Right kidney (tissue), 1 donor: ENCODE data around the gene LHX4.

Source experiments
- DNase-seq: peaks from one replicate; pipeline ENCODE4 v3.0.0-alpha.2; 2016

The LHX4 gene

GRCh38 chr1:180257486-180257885 is 27.4 kb downstream of the LHX4 start:
- no peak for DNase-seq

DNA sequence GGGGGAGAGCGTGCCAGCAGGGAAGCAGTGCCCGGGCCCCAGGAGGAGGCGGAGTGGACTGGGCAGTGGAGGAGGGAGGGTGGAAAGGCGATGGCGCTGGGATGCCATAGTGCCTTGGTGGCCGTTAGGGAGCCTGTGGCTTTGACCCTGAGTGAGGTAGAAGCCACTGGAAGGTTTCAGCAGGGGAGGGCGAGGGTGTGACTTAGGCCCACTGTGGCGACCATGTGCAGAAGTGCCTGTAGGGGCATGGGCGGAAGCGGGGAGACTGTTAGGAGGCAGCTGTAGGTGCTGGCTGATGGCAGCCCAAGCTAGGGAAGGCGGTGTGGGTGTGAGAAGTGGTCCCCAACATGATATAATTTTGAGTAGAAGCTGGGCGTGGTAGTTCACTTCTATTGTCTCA is 28.2 kb downstream of the LHX4 start:
- no peak for DNase-seq

- DNase-seq: no peak
These were observed 28.9 kb downstream of the LHX4 start for GRCh38 chr1:180258935-180259334.

GRCh38 chr1:180259431-180260338 is 29.6 kb downstream of the LHX4 start:
- no peak for DNase-seq

DNA sequence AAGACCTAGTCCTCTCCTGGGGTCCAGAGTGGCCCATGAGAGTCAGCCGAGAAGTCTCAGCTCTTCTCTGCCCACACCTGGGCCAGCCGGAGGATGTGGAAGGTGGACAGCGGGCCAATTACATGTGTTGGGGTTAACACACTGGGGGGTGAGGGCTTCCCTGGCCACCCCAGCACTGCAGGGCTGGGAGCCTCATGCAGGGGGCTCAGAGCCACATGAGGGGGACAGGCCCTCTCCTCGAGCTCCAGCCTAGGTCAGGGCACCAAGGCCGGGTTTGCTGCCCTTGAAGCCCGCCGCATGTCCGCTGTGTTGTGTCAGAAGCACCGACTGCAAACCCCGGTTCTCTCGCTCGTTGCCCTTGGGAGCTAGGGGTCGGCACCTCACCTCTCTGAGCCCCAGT is 30.5 kb downstream of the LHX4 start:
- DNase-seq: no peak

- DNase-seq: no peak
These were observed 31.0 kb downstream of the LHX4 start for GRCh38 chr1:180261030-180261429.

GRCh38 chr1:180261524-180262155 is 31.6 kb downstream of the LHX4 start:
- no peak for DNase-seq

GRCh38 chr1:180262628-180263488 is 32.8 kb downstream of the LHX4 start:
- no peak for DNase-seq

DNA sequence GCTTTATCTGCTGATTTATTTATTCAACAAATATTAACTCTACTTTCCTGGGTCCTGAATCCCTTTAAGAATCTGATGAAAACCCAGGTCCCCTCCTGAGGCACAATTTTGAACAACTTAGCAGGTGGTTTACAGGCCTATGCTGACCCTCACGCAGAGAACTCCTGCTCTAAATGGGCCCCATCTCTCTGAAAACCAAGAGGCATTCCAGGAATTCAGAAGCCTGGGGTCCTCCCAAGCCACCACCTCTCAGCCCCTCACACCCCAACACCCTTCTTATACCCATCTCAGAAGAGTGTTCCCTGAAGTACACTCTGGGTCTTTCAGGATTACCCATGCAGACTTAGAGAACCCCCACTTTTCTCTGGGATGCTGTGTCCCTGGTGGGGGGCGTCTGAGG is 34.5 kb downstream of the LHX4 start:
- no peak for DNase-seq

DNA sequence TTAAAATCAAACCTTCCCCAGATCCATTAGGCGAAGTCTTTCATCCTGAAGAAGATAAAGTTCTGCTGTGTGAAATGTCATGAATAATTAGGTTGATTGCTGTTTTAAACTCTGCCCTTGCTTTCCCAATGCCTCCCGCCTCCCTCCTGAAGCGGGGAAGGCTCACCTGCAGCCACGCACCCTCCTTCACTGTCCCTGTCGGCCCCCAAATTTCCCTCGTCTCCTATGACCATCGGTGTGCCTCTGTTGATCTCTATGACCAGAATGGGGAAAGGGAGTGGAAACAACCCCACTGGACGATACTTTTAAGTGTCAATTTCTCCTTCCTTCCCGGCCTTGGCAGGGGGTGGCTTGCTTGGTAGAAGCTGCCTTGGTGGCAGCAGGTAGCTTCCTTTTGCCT is 35.1 kb downstream of the LHX4 start:
- no peak for DNase-seq

DNA sequence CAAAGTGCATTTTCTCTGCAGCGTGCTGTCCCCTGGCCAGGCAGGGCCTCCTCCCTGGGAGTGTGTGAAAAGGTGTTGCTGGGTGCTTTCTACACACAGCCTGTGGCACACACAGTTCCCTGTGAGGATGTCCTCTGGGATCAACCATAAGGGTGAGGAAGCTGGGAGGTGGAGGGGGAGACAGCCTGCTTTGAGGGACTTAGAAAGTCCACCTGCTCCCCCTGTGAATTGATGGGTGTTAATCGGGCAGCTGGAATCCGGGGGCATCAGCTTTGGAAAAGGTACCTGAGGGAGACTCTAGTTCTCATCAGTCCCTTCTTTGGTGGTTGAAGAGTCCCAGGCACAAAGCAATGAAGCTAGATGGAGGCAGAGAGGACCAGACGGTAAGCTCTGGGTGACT is 35.8 kb downstream of the LHX4 start:
- no peak for DNase-seq

DNA sequence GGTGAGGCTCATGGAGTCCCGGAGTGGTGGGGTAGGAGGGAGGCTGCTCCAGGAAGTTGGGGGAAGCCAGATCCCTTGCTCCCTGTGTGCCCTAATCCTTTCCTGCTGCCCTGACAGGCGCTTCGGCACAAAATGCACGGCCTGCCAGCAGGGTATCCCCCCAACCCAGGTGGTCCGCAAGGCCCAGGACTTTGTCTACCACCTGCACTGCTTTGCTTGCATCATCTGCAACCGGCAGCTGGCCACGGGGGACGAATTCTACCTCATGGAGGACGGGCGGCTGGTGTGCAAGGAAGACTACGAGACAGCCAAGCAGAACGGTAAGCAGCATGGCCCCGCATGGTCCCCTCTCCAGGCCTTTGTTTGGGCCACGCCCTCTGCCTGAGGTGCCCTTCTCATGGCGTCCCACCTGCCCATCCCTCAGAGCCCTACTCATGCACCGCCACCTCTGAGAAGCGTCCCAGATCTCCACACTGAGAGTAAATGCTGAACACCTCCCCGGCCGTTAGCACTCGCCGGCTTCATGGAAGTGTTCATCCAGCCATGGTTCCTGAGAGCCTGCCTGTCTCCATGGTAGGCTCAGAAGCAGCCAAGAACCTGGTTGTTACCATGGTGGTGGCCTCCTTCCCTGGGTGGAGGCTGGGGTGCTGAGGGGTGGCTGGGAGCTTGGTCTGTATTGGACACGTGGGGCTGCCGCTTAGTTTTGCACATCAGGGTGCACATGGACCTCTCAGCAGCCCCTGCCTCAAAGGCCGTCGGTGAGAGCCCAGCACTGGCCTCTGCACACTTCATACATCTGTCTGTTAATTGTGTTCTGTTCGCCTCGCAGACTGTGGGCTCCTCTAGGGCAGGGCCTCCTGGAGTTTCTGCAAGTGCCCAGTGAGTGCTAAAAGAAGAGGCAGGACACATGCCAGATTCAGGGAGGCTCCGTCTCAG is 36.5 kb downstream of the LHX4 start:
- DNase-seq: no peak

- DNase-seq: no peak
These were observed 37.1 kb downstream of the LHX4 start for GRCh38 chr1:180267211-180267561.

DNA sequence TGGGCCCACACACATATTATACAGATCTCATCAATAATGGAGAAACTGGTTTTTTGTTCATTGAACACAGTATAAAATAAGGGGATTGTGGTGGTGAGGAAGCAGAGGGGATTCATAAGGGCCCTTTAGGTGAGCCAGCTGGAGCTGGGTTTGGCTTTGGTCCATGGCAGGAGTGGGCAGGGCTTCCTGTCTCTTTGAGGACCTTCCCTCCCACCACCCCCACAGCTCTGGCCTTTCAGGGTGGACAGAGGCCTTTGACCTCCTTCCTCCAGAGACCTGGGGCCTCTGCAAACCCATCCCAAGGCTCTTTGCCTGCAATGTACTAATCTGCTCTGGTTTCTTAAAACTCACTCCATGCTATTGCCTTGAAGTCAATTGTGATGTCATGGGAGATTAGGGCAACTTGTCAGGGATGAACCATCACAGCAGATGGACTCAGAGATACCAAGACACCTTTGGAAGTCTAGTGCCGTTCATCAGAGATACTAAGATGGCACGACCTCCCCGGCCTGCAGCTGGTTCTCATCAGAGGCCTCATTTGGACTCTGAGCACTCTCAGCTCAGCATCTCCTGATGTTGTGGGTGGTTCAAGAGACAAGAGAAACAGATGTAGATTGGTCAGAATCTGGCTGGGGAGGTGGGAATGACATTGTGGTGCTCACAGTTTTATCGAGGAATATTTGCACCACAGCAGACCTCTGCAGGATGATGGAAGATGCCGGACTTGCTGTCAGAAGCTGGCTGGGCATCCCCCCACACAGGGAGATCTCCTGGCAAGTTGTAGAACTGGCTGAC is 37.9 kb downstream of the LHX4 start:
- DNase-seq: no peak

DNA sequence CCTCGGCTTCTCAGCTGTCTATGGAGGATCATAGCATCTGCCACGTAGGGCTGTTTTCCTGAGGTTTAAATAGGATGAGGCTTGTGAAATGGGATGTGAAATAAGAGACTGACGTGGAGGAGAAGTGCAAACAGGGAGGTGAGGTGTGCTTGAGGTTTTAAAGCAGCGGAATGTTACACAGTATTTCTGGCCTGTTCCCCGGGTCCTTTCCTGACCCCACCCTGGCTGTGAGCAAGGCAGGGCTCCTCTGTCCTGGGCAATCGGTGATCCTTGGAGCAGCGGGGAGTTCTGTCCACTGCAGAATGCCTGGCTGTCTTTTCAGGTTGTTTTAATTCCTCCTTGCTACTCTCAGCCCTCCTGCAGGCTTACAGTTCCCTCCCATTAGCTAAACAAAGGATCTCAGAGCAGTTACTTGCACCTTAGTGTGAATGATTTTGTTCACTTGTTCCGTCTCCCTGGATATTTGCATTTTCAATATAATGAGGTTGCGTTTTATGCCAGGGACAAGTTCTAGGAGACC is 38.6 kb downstream of the LHX4 start:
- no peak for DNase-seq

- no peak for DNase-seq
These were observed 39.8 kb downstream of the LHX4 start for GRCh38 chr1:180269645-180270529.

DNA sequence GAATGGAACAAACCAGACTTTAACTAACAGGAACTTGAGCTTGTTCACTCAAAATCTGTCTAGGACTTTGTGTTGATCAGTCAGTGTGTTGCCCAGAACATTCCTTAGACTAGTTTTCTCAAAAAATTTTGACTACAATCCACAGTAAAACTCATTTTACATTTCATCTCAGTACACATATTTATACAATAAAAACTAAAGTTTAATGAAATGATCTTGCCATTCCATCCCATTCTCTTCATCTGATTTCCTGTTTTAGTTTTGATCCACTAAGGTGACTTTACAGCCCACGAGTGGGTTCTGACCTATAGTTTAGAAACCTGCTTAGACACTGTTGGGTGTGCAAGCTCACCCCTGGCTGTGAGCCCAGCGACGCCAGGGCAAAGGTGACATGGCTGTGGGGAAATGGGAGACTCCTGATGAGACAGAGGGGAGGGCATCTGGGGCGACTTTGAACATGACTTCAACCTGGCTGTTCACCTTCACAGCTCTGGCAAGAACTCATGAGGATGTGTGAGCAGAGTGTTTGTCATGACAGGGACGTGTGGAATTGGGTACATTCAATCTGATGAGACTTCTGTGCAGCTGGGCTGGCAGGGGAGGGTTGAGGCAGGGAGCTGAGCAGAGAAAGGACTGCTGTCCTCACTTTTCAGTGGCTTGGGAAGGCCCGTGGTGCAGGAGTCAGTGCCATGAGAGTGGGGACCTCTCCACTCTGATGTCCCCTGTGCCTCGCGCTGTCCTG is 40.6 kb downstream of the LHX4 start:
- DNase-seq: no peak

DNA sequence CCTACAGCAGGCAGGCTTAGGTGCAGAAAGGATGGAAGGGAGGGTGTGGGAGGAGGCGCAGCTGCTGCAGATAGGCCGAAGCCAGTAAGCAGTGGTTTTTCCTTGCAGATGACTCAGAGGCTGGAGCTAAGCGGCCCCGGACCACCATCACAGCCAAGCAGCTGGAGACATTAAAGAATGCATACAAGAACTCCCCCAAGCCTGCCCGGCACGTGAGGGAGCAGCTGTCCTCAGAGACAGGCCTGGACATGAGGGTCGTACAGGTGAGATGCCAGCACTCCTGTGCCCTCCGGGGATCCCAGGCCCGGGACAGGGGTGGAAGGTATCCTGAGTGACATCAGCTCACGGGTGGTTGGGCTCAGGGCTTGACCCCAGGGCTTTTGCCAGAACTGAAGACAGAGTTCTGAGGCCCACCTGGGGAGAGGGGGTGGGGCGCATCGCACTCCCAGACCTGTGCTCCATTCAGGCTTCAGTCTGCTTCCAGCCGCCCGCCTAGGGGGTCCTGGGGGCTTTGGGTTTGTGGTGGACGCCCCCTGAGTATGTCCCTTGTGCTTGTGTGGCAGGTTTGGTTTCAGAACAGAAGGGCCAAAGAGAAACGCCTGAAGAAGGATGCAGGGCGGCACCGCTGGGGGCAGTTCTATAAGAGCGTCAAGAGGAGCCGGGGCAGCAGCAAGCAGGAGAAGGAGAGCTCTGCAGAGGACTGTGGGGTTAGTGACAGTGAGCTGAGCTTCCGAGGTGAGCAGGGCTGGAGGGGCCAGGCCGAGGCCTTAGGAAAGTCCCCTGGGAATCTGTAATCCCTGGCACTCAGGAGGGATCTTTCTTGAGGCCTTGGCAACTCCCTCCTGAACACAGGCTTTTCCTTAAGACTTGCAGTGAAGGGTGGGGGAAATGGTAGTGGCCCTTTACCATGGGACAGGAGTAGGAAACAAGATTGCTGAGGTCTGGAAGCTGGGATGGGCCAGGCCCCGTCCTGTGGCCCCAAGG is 41.5 kb downstream of the LHX4 start:
- no peak for DNase-seq
